ENCODE measurements around the gene ELFN1.

GRCh38 chr7:1777122-1777521, 107.0 kb downstream of the ELFN1 start:
- TF ChIP-seq CTCF (IDR thresholded peaks at IDR 0.05) (no peak), ZFX (IDR thresholded peaks at IDR 0.05; ENCODE audit: borderline replicate concordance) (no peak)

All from 22Rv1 (cell line).